KBM-7 (cell line): ENCODE measurements around the gene LZTR1.
"Not testable (repeated sequence)": the region's sequence is repeated elsewhere in the genome, so short reads cannot be mapped to it uniquely, and the experiment has no call there.

Source experiments
- DNase-seq: peaks from one replicate; pipeline ENCODE4 v3.0.0-alpha.2; 2015
- in situ Hi-C: fragments of 300-500 bp; cut with MboI; formaldehyde crosslinking; loops from 2 replicates; pipeline ENCODE4 v1.14.3; 2020; ENCODE audit warnings: low sequenced_read_pairs, low pct_unique_long_range_greater_than_20kb, mixed read lengths

LZTR1 gene

GRCh38 chr22:21009208-21009607 is 27.1 kb downstream of the LZTR1 start:
- in situ Hi-C loops, result not testable (repeated sequence)

GRCh38 chr22:21009638-21010425 is 27.7 kb downstream of the LZTR1 start:
- in situ Hi-C loops, result no loop called here
- DNase-seq, result peak; percentile 55

More at GRCh38 chr22:21009208-21009607, 27.1 kb downstream of the LZTR1 start:
- not testable (repeated sequence) for DNase-seq

GRCh38 chr22:21010426-21011113 is 28.5 kb downstream of the LZTR1 start:
- in situ Hi-C loops, result no loop called here
- DNase-seq, result no peak

GRCh38 chr22:21012446-21013407 is 30.6 kb downstream of the LZTR1 start:
- in situ Hi-C loops, result no loop called here
- no peak for DNase-seq

GRCh38 chr22:21013657-21014201 is 31.6 kb downstream of the LZTR1 start:
- no peak for DNase-seq
- in situ Hi-C loops, result no loop called here

GRCh38 chr22:21014202-21014725 is 32.2 kb downstream of the LZTR1 start:
- in situ Hi-C loops, result no loop called here
- peak; percentile 93 for DNase-seq

GRCh38 chr22:21014726-21015465 is 32.8 kb downstream of the LZTR1 start, which contains the start of gene P2RX6:
Gene P2RX6 (plus strand): TSS chr22:21015165. CDS start chr22:21015175, 10 bp downstream.
- in situ Hi-C loops, result no loop called here
- no peak for DNase-seq

GRCh38 chr22:21015466-21016006 is 33.4 kb downstream of the LZTR1 start:
- DNase-seq, result no peak
- in situ Hi-C loops, result no loop called here

GRCh38 chr22:21016644-21017420 is 34.7 kb downstream of the LZTR1 start:
- in situ Hi-C loops, result no loop called here
- DNase-seq, result no peak

GRCh38 chr22:21018314-21018713 is 36.2 kb downstream of the LZTR1 start:
- in situ Hi-C loops, result no loop called here
- DNase-seq, result no peak

GRCh38 chr22:21020802-21021429 is 38.8 kb downstream of the LZTR1 start:
- peak; percentile 38 for DNase-seq
- in situ Hi-C loops, result no loop called here

- no peak for DNase-seq
- in situ Hi-C loops, result no loop called here
Measured at GRCh38 chr22:21022507-21022906, 40.4 kb downstream of the LZTR1 start.

GRCh38 chr22:21022955-21023614 is 41.0 kb downstream of the LZTR1 start:
- in situ Hi-C loops, result no loop called here
- no peak for DNase-seq

GRCh38 chr22:21025266-21025665 is 43.2 kb downstream of the LZTR1 start:
- in situ Hi-C loops, result no loop called here

GRCh38 chr22:21025763-21026755 is 44.0 kb downstream of the LZTR1 start:
- DNase-seq, result no peak
- in situ Hi-C loops, result no loop called here

More at GRCh38 chr22:21025266-21025665, 43.2 kb downstream of the LZTR1 start:
- DNase-seq, result no peak
